GM18861 (cell line): Measurements from ENCODE around the gene VPS54.

ENCODE experiments used
- ATAC-seq: cut with Tn5 transposase; IDR thresholded peaks from one replicate; pipeline ENCODE4 v1.9.1; 2021; ENCODE audit not compliant: unreplicated experiment

VPS54 gene

DNA sequence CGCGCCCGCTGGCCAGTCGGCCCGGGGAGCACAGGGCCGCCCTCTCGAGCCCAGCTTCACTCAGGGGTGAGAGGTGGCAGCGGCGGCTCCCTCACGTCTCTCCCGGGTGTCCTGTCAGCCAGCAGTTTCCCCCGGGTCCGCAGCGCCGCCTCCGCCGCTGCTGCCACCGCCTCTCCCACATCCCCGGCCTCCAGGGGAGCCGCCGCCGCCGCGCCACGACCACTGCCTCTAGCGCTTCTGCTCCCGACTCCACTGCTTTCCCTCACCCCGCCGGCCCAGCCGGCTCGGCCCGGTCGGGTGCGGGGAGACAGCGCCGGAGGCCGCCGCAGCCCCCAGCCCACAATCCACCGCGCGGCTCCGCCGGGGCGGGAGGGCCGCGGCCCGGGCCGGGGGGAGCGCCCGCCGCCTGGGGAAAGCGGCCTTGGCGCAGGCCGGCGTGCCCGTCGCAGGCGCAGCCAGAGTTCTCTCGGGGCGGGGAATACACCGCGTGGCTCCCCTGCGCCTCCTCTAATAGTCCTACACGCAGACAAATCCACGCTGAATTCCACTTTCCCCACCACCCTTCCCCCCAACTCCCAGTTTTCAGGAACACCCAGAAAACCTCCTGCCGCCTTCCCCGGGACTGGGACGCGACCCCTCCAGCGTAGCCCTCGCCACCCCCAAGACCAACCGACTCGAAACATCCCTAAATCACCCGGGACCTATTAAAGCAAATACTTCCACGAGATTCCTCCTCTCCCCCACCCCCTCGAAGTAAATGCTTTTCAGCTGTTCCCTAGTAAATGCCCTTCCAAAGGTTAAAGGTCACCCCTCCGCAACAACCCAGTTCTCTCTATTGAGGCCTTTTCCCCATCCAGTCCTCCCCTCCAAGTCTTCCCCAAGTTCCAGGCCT lies at the start of gene VPS54:
Gene VPS54 (minus strand): TSS at position 346 of the 892 bp plus-strand sequence. CDS start 35,429 bp downstream, outside the sequence.
- ATAC-seq, result peak; percentile 52

DNA sequence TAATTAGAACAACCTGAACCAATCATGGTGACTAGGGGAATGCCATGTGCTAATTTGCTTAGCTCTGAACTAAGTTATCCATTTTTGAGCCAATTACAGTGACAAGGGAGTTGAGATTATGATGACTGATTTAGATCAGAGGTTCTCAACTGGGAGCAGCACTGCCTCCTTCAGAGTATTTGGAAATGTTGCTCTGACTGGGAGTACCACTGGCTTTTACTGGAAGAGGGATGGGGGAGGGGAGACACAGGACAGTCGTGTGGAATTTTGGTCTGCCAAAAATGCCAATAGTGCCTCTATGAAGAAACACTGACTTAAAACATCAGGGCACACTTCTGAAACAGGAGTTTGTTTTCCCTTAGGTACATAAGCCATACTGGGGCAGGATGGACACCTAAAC lies 48.1 kb upstream of the VPS54 start:
- ATAC-seq, result no peak

- ATAC-seq, result no peak
These were observed 46.3 kb upstream of the VPS54 start for GRCh38 chr2:64065516-64065915.

DNA sequence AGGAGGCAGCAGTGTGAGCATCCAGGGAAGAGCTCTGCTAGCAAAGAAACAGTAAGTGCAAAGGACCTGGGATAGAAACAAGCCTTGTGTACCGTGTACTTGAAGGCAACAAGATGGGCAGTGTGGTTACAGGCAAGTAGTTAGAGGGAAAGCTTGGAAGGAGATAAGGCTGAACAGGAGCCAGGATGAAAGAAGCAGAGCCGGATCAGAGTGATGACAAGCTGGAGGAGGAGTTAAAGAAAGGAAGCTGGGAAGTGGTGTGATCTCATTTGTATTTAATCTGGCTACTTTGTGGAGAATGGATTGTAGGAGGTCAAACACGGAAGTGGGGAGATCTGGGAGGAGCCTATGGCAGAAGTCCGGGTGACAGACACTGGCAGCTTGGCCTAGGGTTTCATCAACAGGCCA lies 44.7 kb upstream of the VPS54 start:
- no peak for ATAC-seq

- ATAC-seq, result no peak
These were observed 44.2 kb upstream of the VPS54 start for GRCh38 chr2:64063454-64063853.

GRCh38 chr2:64062840-64063239 lies 43.6 kb upstream of the VPS54 start:
- no peak for ATAC-seq

GRCh38 chr2:64059270-64059669 lies 40.0 kb upstream of the VPS54 start:
- ATAC-seq, result no peak

DNA sequence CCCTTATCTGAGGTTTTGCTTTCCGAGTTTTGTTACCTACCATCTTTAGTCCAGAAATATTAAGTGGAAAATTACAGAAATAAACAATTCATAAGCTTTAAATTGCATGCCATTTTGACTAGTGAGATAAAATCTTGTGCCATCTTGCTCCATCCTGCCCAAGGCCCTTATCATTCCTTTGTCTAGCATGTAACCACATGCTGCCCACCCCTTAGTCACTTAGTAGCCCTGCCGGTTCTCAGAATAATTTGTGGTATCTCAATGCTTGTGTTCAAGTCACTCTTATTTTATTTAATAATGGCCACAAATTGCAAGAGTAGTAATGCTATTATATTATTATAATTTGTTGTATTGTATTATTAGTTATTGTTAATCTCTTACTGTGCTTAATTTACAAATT lies 36.8 kb upstream of the VPS54 start:
- no peak for ATAC-seq

DNA sequence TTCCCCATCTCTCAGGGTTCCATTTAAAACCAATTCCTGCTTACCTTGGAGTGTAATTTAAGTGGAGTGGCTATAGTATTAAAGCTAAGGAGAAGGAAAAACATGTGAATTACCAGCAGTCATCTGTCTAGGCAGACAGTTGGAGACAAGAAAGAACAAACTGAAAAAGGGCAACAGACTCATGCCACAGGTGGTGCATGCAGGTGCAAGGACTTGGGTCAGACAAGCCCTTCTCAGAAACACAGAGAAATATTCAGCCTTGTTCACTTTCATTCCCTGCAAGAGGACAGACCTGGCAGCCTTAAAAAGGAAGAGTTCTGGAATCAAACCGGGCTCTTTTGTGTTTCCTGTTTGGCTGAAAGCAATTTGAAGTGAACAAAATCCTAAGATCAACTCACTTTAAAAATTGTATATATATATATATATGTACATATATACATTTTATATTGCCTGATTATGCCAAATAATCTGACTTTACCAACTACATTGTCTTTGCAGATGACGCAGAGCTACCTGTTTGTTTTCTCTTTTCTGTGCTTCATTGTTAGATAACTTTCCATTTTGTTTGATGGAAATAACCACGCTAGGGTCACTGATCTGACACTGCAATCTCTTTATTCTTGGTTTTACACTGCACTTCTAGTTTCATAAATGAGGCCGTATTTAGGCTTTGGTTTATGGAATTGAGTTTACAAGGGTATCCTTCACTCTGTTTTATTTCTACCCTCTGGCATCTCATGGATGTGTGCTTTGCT lies 35.1 kb upstream of the VPS54 start:
- no peak for ATAC-seq

- ATAC-seq, result no peak
These were observed 33.4 kb upstream of the VPS54 start for GRCh38 chr2:64052463-64053241.

DNA sequence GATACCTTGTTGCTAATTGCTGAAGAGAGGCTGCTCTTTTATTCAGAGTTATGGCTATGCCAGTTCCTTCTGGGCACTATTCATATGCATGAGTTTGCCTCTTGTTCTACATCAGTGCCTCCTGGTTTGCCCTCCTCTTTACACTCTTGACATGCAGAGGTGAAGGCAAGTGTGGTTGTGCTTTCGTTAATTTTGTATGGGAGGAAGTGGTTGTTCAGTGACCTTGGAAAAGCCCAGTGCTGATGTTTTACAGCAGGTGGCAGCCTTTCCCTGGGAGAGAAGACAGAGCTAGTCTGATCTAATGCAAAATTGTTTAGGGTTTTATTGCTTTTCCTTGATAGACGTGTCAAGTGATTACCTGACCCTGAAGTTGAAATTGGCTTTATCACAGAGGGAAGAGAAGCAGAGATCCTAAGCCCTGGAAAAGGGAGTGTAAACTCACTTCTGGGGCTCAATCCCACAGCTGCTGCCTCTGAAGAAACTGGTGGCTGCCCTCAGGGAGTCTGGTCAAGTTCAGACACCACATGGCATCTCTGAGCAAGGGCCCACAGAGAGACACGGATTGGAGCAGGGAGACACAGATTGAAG lies 30.5 kb upstream of the VPS54 start:
- ATAC-seq, result peak; percentile 73

GRCh38 chr2:64045938-64046337 lies 26.7 kb upstream of the VPS54 start:
- ATAC-seq, result no peak

- no peak for ATAC-seq
These were observed 20.9 kb upstream of the VPS54 start for GRCh38 chr2:64040161-64040560.

- ATAC-seq, result peak; percentile 98
These were observed 16.9 kb upstream of the VPS54 start for GRCh38 chr2:64036034-64036705.

GRCh38 chr2:64035072-64035942 lies 16.1 kb upstream of the VPS54 start:
- no peak for ATAC-seq

DNA sequence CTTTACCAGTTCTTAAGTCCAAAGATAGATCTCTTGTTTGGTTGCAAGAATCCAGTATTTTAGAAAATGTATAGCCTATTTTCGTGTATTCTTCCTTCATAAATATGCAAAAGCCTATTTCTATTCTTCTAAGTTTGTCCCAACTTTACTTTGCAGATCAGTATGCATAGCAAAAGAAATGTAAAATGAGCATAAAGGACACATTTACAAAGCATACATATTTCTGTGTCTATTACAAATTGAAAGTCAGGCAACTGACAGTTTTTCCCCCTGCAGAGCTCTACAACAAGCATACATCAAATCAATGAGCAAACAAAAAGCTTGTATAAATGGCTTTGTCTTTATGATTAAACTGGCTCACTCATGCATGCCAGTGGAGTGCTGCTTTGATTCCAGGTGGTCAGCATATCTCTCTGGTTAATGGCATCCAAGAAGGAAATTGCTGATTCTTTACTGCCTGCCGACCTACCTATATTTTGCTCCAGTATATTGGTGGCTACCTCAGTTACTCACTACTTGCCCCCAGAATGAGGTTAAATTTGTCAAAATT lies 10.0 kb upstream of the VPS54 start:
- no peak for ATAC-seq

GRCh38 chr2:64025741-64026140 lies 6.5 kb upstream of the VPS54 start:
- ATAC-seq, result no peak

DNA sequence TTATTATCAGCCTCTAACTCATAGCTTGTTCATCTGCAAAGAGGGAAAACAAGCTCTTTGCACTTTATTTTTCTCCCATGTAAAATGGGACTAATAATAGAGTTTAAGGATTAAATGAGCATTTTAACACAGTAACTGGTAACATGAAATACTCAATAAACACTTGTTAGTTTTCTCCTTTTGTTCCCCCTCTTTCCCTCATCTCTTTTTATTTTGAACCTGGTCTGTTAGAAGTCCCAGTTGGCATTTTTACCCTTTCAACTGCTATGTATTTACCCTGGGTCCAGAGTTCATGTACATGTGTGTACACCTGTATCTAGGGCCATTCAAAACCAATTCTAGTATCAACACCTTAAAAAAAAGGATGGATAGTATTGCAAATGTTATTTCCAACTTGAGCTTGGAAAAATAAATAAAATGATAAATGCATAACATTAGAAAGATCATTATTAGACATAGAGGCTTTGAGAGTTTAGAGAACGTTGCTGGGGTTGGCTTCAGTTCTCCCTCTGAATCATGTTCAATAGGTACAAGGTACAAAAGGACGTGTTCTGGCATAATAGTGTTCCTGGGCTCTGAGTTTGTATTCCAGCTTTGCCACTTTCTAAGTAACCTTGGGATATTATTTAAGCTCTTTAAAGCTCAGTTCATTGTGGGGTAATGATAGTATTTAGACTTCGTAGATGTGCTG lies 5.2 kb upstream of the VPS54 start:
- no peak for ATAC-seq
